ENCODE measurements around the gene SYNE2. TPM values are rescaled to one million over a fixed set of nuclear protein-coding genes. Genes with fewer than 3 reads are reported as not detected.
"Not testable (repeated sequence)": the region's sequence is repeated elsewhere in the genome, so short reads cannot be mapped to it uniquely, and the experiment has no call there.

Gene SYNE2
- total and polyA plus RNA-seq, 2 donors (not counting 3 experiments of a cell fraction or from before 2014, with no cell fraction given), result 16.0 to 53.7 TPM

DNA sequence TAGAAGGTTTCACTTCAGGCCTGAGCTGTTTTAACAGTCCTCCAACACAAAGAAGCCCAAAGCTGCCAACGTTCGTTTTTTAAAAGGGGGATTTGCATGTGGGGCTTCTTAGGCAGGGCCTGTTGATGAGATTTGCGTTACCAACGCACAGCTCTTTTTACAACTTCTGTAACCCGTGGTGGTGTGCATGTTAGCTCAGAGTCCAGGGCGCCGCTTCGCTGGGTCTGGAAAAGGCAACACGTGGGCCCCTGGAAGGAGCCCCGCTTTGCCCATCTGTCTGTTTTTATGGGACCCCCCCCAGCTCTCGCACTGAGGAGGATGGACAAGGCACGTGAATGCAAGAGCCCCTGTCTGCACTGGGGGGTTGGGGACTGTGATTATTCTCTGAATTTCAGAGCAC lies 357.4 kb downstream of the SYNE2 start:
- Histone ChIP-seq H3K9me1 (replicated peaks; ENCODE audit: control insufficient read depth, extremely low read depth, insufficient read depth, low read length) (no peaks in the 10 kb centered on the region), H4K20me1 (replicated peaks; ENCODE audit: control insufficient read depth, extremely low read depth, insufficient read depth, low read length) (no peaks in the 10 kb centered on the region), H3K4me3 (replicated peaks in 1 of 3; ENCODE audit: insufficient read depth in 1 of 3, low read depth in 1 of 3, low read length in 3 of 3) (no peak overlapping the region), H3K4me1 (ENCODE audit: control insufficient read depth, extremely low read depth, insufficient read depth, low read length) (peaks cover 2% of the 10 kb centered on the region), H3K79me2 (ENCODE audit: control insufficient read depth, insufficient read depth, low read length) (no peaks in the 10 kb centered on the region), H3K9me3 (replicated peaks; ENCODE audit: control insufficient read depth, insufficient read depth, low read length) (no peaks in the 10 kb centered on the region), H3K9ac (replicated peaks; ENCODE audit: extremely low read depth, insufficient read depth, low read length) (no peak overlapping the region), H3K4me2 (ENCODE audit: insufficient read depth, low read length) (no peak overlapping the region), H3K27ac (ENCODE audit: insufficient read depth, low read depth, low read length) (no peak overlapping the region), H2AFZ (ENCODE audit: low read depth, low read length) (no peak overlapping the region), H3K27me3 (ENCODE audit: control insufficient read depth in 2 of 2, insufficient read depth in 2 of 2, low read length in 2 of 2) (no peaks in the 10 kb centered on the region), H3K36me3 (ENCODE audit: control insufficient read depth in 2 of 2, extremely low read depth in 1 of 2, insufficient read depth in 2 of 2, low read length in 2 of 2) (peaks cover 0 to 5% of the 10 kb centered on the region in 2 experiments)
- POLR2A ChIA-PET, result no interaction called here
- no peak for FAIRE-seq
- intact Hi-C loops (cut with micrococcal nuclease) (no loop called here), dilution Hi-C loops (cut with MboI; ENCODE audit: extremely low pct_ligation_motif_present, low sequenced_read_pairs) (no loop called here)
- TF ChIP-seq FOS (IDR thresholded peaks at IDR 0.05; ENCODE audit: borderline replicate concordance, insufficient read depth, low read length) (no peak), JUN (IDR thresholded peaks at IDR 0.05; ENCODE audit: borderline replicate concordance, insufficient read depth, insufficient read length, low read depth) (no peak), POLR2A (IDR thresholded peaks at IDR 0.05; ENCODE audit: low read depth, low read length) (no peak), MYC (IDR thresholded peaks at IDR 0.05; ENCODE audit: low read depth, low read length) (no peak), GATA2 (IDR thresholded peaks at IDR 0.05; ENCODE audit: insufficient read depth, insufficient read length, low read depth, low read length) (no peak), POLR2AphosphoS5 (IDR thresholded peaks at IDR 0.05; ENCODE audit: insufficient read depth, low read depth, low read length) (no peak), EZH2 (IDR thresholded peaks at IDR 0.05; ENCODE audit: borderline replicate concordance, low read depth, low read length, severe bottlenecking) (no peak)
- TF ChIP-seq, protein P1, sequence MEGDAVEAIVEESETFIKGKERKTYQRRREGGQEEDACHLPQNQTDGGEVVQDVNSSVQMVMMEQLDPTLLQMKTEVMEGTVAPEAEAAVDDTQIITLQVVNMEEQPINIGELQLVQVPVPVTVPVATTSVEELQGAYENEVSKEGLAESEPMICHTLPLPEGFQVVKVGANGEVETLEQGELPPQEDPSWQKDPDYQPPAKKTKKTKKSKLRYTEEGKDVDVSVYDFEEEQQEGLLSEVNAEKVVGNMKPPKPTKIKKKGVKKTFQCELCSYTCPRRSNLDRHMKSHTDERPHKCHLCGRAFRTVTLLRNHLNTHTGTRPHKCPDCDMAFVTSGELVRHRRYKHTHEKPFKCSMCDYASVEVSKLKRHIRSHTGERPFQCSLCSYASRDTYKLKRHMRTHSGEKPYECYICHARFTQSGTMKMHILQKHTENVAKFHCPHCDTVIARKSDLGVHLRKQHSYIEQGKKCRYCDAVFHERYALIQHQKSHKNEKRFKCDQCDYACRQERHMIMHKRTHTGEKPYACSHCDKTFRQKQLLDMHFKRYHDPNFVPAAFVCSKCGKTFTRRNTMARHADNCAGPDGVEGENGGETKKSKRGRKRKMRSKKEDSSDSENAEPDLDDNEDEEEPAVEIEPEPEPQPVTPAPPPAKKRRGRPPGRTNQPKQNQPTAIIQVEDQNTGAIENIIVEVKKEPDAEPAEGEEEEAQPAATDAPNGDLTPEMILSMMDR (IDR thresholded peaks at IDR 0.05; ENCODE audit: extremely low read depth in 1 of 2, insufficient read depth in 1 of 2, low read depth in 1 of 2, low read length in 2 of 2), result no peak
- TF ChIP-seq, protein P2, sequence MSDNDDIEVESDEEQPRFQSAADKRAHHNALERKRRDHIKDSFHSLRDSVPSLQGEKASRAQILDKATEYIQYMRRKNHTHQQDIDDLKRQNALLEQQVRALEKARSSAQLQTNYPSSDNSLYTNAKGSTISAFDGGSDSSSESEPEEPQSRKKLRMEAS (IDR thresholded peaks at IDR 0.05; ENCODE audit: insufficient read depth, insufficient read length), result no peak
- BruUV-seq (replicated peaks), result no TSS peak
- DNase-seq (ENCODE audit: low read depth, low spot score), result no peak
- CTCF ChIA-PET, result interaction anchor here (1.1 to 1.2 kb wide), 2 partner anchors 9 to 84 kb away, joined by 3 read pairs; partner anchors contain the start of gene ESR2

- POLR2A ChIA-PET; H3K4me2 ChIP-seq (ENCODE audit: insufficient read depth, low read length); H3K36me3 ChIP-seq (ENCODE audit: control insufficient read depth in 2 of 2, extremely low read depth in 1 of 2, insufficient read depth in 2 of 2, low read length in 2 of 2); BruUV-seq (replicated peaks); H3K9me1 ChIP-seq (replicated peaks; ENCODE audit: control insufficient read depth, extremely low read depth, insufficient read depth, low read length); dilution Hi-C loops (cut with MboI; ENCODE audit: extremely low pct_ligation_motif_present, low sequenced_read_pairs); CTCF ChIA-PET; H2AFZ ChIP-seq (ENCODE audit: low read depth, low read length); FAIRE-seq; DNase-seq (ENCODE audit: low read depth, low spot score); H3K9ac ChIP-seq (replicated peaks; ENCODE audit: extremely low read depth, insufficient read depth, low read length); H4K20me1 ChIP-seq (replicated peaks; ENCODE audit: control insufficient read depth, extremely low read depth, insufficient read depth, low read length); H3K4me3 ChIP-seq (replicated peaks in 1 of 3; ENCODE audit: insufficient read depth in 1 of 3, low read depth in 1 of 3, low read length in 3 of 3); H3K9me3 ChIP-seq (replicated peaks; ENCODE audit: control insufficient read depth, insufficient read depth, low read length); H3K27me3 ChIP-seq (ENCODE audit: control insufficient read depth in 2 of 2, insufficient read depth in 2 of 2, low read length in 2 of 2); H3K4me1 ChIP-seq (ENCODE audit: control insufficient read depth, extremely low read depth, insufficient read depth, low read length); H3K27ac ChIP-seq (ENCODE audit: insufficient read depth, low read depth, low read length); intact Hi-C loops (cut with micrococcal nuclease); H3K79me2 ChIP-seq (ENCODE audit: control insufficient read depth, insufficient read depth, low read length): not testable (repeated sequence)
Observed at GRCh38 chr14:64210912-64211311, 358.1 kb downstream of the SYNE2 start.

Data from endothelial cell of umbilical vein (primary cell).